Caco-2 (cell line): ENCODE data around the gene EDEM2. TPM values are rescaled to one million over a fixed set of nuclear protein-coding genes. Genes with fewer than 3 reads are reported as not detected.
"Not testable (repeated sequence)": the region's sequence is repeated elsewhere in the genome, so short reads cannot be mapped to it uniquely, and the experiment has no call there.

Experiments
- BruUV-seq: library from RNA; stranded (reverse); fragments of 400-500 nt; replicated peaks from 2 replicates; lab custom pipeline; 2021; lab: Mats Ljungman, UMichigan
- CTCF ChIA-PET: fragments of 300-600 bp; sonication (Branson Sonifier 250); formaldehyde crosslinking; loops from one replicate; lab custom pipeline; 2022; ENCODE audit warnings: antibody characterized with exemption; lab: Charles Lee
- POLR2A ChIA-PET: fragments of 300-600 bp; sonication (Branson Sonifier 250); formaldehyde crosslinking; loops from one replicate; lab custom pipeline; 2022; ENCODE audit warnings: antibody characterized with exemption; lab: Charles Lee
- DNase-seq, 2 experiments: peaks; one replicate each; pipeline versions ENCODE4 v3.0.0 to v3.0.0-alpha.2; 2020 to 2022
- H3K27me3 ChIP-seq: replicated peaks from 2 replicates; pipeline ENCODE4 v1.6.0; 2011; ENCODE audit warnings: low read length; ENCODE audit not compliant: control insufficient read depth, insufficient read depth
- H3K36me3 ChIP-seq: 2 replicates; pipeline ENCODE4 v1.5.1; 2011; ENCODE audit warnings: low read length; ENCODE audit not compliant: control insufficient read depth, insufficient read depth
- H3K4me1 ChIP-seq: fragments of 250-450 bp; sonication (Bioruptor Pico); 2 replicates; pipeline ENCODE4 v1.5.1; 2020; ENCODE audit warnings: mild to moderate bottlenecking
- H3K4me3 ChIP-seq: 2 replicates; pipeline ENCODE4 v1.5.1; 2011; ENCODE audit warnings: low read depth, mild to moderate bottlenecking, control low read depth, low read length
- H3K9me3 ChIP-seq: fragments of 250-450 bp; sonication (Bioruptor Pico); 2 replicates; pipeline ENCODE4 v1.5.1; 2020; ENCODE audit warnings: mild to moderate bottlenecking, moderate library complexity
- H3K27ac Mint-ChIP-seq: one replicate; pipeline ENCODE4 v1.8.0; 2022; ENCODE audit warnings: mixed read lengths; ENCODE audit not compliant: unreplicated experiment
- H3K27me3 Mint-ChIP-seq: one replicate; pipeline ENCODE4 v1.8.0; 2022; ENCODE audit warnings: mixed read lengths; ENCODE audit not compliant: insufficient read depth, unreplicated experiment
- H3K36me3 Mint-ChIP-seq: one replicate; pipeline ENCODE4 v1.8.0; 2022; ENCODE audit warnings: mild to moderate bottlenecking, mixed read lengths; ENCODE audit not compliant: insufficient read depth, unreplicated experiment
- H3K4me1 Mint-ChIP-seq: one replicate; pipeline ENCODE4 v1.8.0; 2022; ENCODE audit warnings: low read depth, mixed read lengths; ENCODE audit not compliant: unreplicated experiment
- H3K4me3 Mint-ChIP-seq: one replicate; pipeline ENCODE4 v1.8.0; 2022; ENCODE audit warnings: mild to moderate bottlenecking, moderate library complexity, mixed read lengths; ENCODE audit not compliant: unreplicated experiment
- H3K9me3 Mint-ChIP-seq: one replicate; pipeline ENCODE4 v1.8.0; 2022; ENCODE audit warnings: mixed read lengths; ENCODE audit not compliant: unreplicated experiment
- CTCF ChIP-seq, 2 experiments: fragments of 200-600 bp in 1 of 2; IDR thresholded peaks; 1 replicate in 1 of 2; 2 replicates in 1 of 2; pipeline versions ENCODE4 v1.5.1 to v1.8.0; 2011 to 2022; ENCODE audit warnings: antibody characterized with exemption in 1 of 2, control low read depth in 1 of 2, inconsistent platforms in 1 of 2, low read depth in 1 of 2, low read length in 1 of 2, mild to moderate bottlenecking in 1 of 2, moderate library complexity in 1 of 2; ENCODE audit not compliant: insufficient read depth in 1 of 2, severe bottlenecking in 1 of 2, unreplicated experiment in 1 of 2
- intact Hi-C: fragments of 100-400 bp; cut with micrococcal nuclease; formaldehyde crosslinking; loops from one replicate; pipeline ENCODE4 v1.10.0; 2022; ENCODE audit not compliant: unreplicated experiment
- total RNA-seq: library from RNA; stranded (reverse); gene quantifications from 2 replicates; pipeline ENCODE4 v1.2.3, GENCODE V29; 2022

Gene EDEM2
- total RNA-seq, 1 experiment from 2014 or later: 41.2 TPM

GRCh38 chr20:35079472-35080347, 67.4 kb downstream of the EDEM2 start:
- DNase-seq: no peak
- TF ChIP-seq CTCF (IDR thresholded peaks at IDR 0.05; ENCODE audit: insufficient read depth in 1 of 2, low read depth in 1 of 2, low read length in 1 of 2, severe bottlenecking in 1 of 2, unreplicated experiment in 1 of 2): no peak
- Mint-ChIP-seq H3K4me1 (peaks cover 7% of the 10 kb centered on the region), H3K4me3 (no peak overlapping the region), H3K27ac (no peak overlapping the region), H3K36me3 (peaks cover 70% of the 10 kb centered on the region), H3K27me3 (no peaks in the 10 kb centered on the region), H3K9me3 (peaks cover 22% of the 10 kb centered on the region)
- POLR2A ChIA-PET: interaction anchor here (0.6 kb wide), 1 partner anchor 1406 kb away, joined by 6 read pairs; no protein-coding TSS in a partner anchor
- no peaks in the 10 kb centered on the region for H3K4me1 ChIP-seq
- no peaks in the 10 kb centered on the region for H3K27me3 ChIP-seq
- CTCF ChIA-PET: interaction anchor here (1.4 kb wide), 1 partner anchor 206 kb away, joined by 3 read pairs; no protein-coding TSS in a partner anchor
- peaks cover 6% of the 10 kb centered on the region; the same call in 1 of the 2 replicates for H3K9me3 ChIP-seq
- BruUV-seq: no TSS peak
- intact Hi-C loops: no loop called here
- no peak overlapping the region for H3K4me3 ChIP-seq
- H3K36me3 ChIP-seq: peaks cover 5% of the 10 kb centered on the region; the same call in 1 of the 2 replicates

GRCh38 chr20:35077872-35078271, 69.3 kb downstream of the EDEM2 start:
- H3K4me1 ChIP-seq: no peaks in the 10 kb centered on the region
- no peak for TF ChIP-seq CTCF (IDR thresholded peaks at IDR 0.05; ENCODE audit: insufficient read depth in 1 of 2, low read depth in 1 of 2, low read length in 1 of 2, severe bottlenecking in 1 of 2, unreplicated experiment in 1 of 2)
- peaks cover 6% of the 10 kb centered on the region; the same call in 1 of the 2 replicates for H3K9me3 ChIP-seq
- CTCF ChIA-PET: no interaction called here
- BruUV-seq: no TSS peak
- H3K27ac Mint-ChIP-seq: no peak overlapping the region
- no peaks in the 10 kb centered on the region for H3K27me3 ChIP-seq
- H3K36me3 ChIP-seq: peaks cover 5% of the 10 kb centered on the region; the same call in 1 of the 2 replicates
- H3K27me3 Mint-ChIP-seq: no peaks in the 10 kb centered on the region
- H3K4me3 Mint-ChIP-seq: no peak overlapping the region
- no peak for DNase-seq
- H3K36me3 Mint-ChIP-seq: peaks cover 72% of the 10 kb centered on the region
- no peak overlapping the region for H3K4me3 ChIP-seq
- H3K9me3 Mint-ChIP-seq: peaks cover 34% of the 10 kb centered on the region
- POLR2A ChIA-PET: no interaction called here
- H3K4me1 Mint-ChIP-seq: peaks cover 7% of the 10 kb centered on the region
- intact Hi-C loops: no loop called here

GRCh38 chr20:35077341-35077740, 69.8 kb downstream of the EDEM2 start:
- Mint-ChIP-seq H3K4me1 (peaks cover 7% of the 10 kb centered on the region), H3K36me3 (peaks cover 78% of the 10 kb centered on the region), H3K9me3 (peaks cover 34% of the 10 kb centered on the region), H3K27ac (no peak overlapping the region), H3K4me3 (no peak overlapping the region), H3K27me3 (no peaks in the 10 kb centered on the region)
- ChIA-PET CTCF (no interaction called here), POLR2A (no interaction called here)
- Histone ChIP-seq H3K4me1 (no peaks in the 10 kb centered on the region), H3K4me3 (no peak overlapping the region), H3K36me3 (peaks cover 5% of the 10 kb centered on the region; the same call in 1 of the 2 replicates), H3K27me3 (no peaks in the 10 kb centered on the region), H3K9me3 (peaks cover 6% of the 10 kb centered on the region; the same call in 1 of the 2 replicates)
- no peak for TF ChIP-seq CTCF (IDR thresholded peaks at IDR 0.05; ENCODE audit: insufficient read depth in 1 of 2, low read depth in 1 of 2, low read length in 1 of 2, severe bottlenecking in 1 of 2, unreplicated experiment in 1 of 2)
- no TSS peak for BruUV-seq
- DNase-seq: no peak
- intact Hi-C loops: no loop called here

- POLR2A ChIA-PET, H3K4me1 Mint-ChIP-seq, H3K36me3 ChIP-seq, H3K27me3 ChIP-seq, H3K9me3 ChIP-seq, BruUV-seq, DNase-seq, H3K4me1 ChIP-seq, H3K27me3 Mint-ChIP-seq, H3K4me3 Mint-ChIP-seq, CTCF ChIA-PET, intact Hi-C loops, H3K4me3 ChIP-seq, H3K27ac Mint-ChIP-seq: not testable (repeated sequence)
- H3K9me3 Mint-ChIP-seq: peaks cover 16% of the 10 kb centered on the region
- peaks cover 91% of the 10 kb centered on the region for H3K36me3 Mint-ChIP-seq
These were observed 75.5 kb downstream of the EDEM2 start for GRCh38 chr20:35071436-35072153.
